HG03521 (cell line): ENCODE results near the gene DENND1A.
"Not testable (repeated sequence)": the region's sequence is repeated elsewhere in the genome, so short reads cannot be mapped to it uniquely, and the experiment has no call there.

Experiments used
- ATAC-seq: cut with Tn5 transposase; IDR thresholded peaks from one replicate; pipeline ENCODE4 v1.9.1; 2021; ENCODE audit warnings: mild to moderate bottlenecking, moderate library complexity; ENCODE audit not compliant: unreplicated experiment

The DENND1A gene

DNA sequence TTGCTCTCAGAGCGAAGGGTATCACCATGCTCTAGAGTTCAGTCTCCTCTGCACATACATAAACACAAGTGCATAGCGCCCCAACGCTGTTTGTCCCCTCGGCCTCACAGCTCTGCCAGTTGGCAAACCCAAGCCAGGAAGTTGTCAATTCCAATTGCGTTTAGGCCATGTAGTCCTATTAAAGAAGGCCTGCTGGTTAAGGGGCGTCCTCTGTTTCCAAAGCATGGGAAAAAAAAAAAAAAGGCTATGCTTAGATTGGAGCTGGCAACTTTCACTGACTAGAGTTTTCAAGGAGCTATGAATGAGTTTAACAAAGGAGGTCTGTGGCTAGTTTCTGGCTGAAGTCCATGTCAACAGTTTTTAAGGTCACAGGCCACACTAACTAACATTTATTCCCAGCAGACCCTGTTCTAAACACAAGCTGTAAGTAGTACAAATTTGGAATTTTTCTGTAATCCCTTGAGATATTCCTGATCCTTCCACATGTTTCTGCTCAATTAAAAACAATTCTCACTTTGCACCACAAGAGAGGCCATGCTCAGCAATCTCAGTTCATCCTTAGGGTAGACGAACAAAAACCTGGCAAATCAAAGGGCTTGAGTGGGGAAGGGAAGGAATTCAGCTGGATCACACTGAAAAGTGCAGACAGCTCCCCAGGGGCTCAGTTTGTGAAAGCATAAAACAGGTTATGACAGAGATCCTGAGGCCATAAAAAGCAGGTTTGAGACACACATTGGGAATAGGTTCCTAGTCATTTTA, 187.7 kb downstream of the DENND1A start:
- no peak for ATAC-seq

DNA sequence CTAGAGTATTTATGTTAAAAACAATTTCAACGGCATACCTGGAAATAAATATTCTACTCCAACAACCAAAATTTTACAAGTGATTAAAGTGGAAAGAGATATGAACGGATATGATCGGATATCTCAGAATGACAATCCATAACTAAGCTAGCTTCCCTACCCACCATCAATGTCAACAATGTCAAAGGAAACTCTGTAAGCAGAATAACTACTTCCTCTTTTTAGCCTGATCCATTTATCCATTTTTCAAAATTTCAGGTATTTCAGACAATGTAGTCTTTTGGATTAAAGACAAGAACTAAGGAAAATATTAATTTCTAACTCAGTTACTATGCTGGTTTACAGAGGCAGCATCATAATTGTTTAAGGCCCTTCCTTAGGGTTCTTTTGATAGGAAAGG, 188.7 kb downstream of the DENND1A start:
- no peak for ATAC-seq

- no peak for ATAC-seq
Measured at GRCh38 chr9:123739902-123740301, 190.0 kb downstream of the DENND1A start.

- no peak for ATAC-seq
Measured at GRCh38 chr9:123739387-123739786, 190.5 kb downstream of the DENND1A start.

DNA sequence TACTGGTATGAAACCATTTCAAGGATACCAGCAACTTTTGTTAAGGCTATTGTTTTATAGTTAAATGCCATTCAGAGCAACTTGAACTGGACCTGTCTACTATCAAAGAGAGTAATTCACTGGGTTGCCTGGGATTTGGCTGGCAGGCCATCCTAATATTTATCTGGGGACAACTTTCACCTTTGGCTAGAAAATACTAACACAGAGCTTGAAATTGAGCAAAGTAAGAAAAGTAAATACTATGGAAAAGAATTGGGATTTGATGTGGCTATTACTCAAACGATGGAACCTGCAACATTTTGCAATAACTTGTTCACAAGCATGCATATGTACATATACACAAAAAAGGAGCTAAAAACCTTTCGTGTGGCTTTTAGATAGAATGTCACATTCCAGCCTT, 191.3 kb downstream of the DENND1A start:
- no peak for ATAC-seq

DNA sequence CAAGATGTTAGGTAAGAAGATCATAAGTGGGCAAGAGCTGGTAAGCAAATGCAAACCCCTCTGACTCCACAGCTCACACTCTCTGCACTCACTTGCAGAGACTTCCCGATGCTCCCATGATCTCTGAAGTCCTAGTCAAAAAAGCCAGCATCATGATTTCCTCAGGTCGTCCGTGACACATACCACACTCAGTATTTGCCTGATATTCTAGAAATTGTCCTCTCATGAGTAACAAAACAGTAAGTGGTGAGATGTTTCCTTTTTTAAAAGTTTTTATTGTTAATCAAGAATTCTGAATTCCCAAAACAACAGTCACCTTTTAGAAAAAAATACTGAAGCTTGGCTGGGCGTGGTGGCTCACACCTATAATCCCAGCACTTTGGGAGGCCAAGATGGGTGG, 194.6 kb downstream of the DENND1A start:
- no peak for ATAC-seq

DNA sequence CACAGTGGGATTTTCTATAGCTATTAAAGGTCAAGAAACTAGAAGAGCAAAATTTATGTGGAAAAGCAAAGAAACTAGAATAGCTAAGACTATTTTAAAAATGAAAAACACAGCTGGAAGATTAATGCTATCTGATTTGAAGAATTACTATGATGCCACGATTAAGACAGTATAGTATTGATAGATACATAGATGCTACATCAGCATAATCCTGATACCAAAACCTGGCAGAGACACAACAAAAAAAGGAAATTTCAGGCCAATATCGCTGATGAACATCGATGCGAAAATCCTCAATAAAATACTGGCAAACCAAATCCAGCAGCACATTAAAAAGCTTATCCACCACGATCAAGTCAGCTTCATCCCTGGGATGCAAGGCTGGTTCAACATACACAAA, 201.4 kb downstream of the DENND1A start:
- ATAC-seq, result not testable (repeated sequence)

DNA sequence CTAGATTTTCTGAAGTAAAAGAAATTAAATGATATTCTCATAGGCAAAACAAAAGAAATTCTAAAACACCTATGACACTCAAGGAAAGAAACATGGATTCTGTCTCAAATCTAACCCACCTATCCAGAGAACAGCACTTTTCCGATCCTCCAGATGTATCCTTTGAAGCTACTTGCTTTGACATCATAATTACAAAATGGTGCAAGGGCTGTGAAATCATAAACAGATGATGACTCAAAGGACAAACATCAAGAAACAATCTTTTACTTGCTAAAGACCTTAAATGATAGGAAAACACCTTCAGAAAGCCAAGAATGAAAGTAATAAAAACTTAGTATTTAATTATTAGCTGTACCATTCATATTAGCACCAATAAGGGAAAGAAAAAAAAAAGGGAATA, 202.6 kb downstream of the DENND1A start:
- no peak for ATAC-seq

DNA sequence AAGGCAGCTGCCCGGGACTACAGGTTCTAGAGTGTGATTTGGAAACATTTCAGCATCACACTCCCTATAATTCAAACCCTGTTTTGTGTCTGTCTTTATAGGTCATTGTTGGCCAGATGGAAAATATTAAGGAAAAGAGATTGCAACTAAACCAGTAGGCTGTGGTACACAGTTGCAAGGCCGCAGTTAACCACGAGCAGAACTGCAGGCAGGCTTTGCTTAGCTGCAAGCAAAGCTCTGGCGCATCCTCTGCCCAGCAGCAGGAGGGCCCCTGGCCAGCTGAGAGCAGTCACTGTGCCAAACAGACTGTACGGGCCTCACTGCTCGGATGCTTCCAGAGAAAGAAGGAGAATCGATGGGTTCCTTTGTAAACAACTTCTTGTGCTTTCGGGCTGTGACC, 204.5 kb downstream of the DENND1A start:
- ATAC-seq, result no peak

GRCh38 chr9:123724211-123724796, 205.6 kb downstream of the DENND1A start:
- no peak for ATAC-seq

- ATAC-seq, result no peak
Measured at GRCh38 chr9:123723135-123723875, 206.6 kb downstream of the DENND1A start.

GRCh38 chr9:123722378-123722777, 207.5 kb downstream of the DENND1A start:
- no peak for ATAC-seq

DNA sequence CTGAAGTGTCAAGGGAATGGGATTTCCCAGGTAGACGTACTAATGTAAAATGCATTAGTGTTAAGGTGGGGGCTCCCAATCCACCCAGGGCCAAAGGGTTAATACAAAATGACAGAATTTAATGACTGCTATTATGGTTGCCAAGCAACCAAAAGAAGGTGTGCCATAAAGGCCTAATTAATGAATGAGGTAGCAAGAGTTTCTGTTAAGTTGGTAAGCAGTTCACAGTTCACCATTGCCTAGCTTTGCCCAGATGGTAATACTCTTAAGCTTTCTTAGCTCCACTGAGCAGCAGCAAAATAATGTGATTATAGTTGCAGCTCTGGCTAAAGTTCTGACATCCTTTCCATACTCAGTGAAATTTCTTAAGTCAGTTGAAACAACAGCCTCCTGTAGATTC, 211.7 kb downstream of the DENND1A start:
- ATAC-seq, result no peak

- ATAC-seq, result no peak
Measured at GRCh38 chr9:123717581-123718175, 212.2 kb downstream of the DENND1A start.

GRCh38 chr9:123716339-123716945, 213.5 kb downstream of the DENND1A start:
- no peak for ATAC-seq

DNA sequence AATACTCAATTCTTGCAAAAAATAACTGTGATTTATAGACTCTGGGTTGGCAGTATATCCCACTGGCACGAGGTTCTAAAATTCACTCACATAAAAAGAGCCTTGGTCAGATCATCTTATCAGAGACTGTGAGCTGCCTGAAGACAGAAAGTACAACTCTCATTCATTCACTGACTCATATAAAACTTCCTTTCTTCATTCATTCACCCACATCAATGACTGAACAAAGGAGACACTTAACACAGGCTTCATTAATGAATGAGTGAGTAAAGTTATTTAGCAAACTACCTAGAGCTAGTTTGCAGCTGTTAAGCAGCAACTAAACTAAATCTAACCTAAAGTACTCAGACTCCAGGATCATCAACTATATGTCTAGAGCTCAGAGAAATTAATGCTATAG, 214.7 kb downstream of the DENND1A start:
- no peak for ATAC-seq

DNA sequence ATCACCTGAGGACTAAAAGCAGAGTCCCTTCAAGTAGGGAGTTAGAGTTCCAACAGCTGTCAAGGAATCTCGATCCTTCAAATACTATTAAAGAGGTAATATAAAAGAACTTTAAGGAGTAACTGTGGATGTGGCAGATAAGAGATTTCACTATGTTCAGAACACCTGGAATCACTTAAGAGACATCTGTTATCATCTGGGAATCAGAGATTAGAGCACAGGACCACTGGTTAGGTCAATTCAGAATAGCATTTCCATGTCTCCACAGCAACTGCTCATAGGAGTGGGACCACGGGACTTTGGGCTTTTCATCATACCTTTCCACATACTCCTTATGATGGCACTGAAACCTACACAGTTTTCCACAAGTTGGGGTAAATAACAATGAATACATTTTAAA, 216.6 kb downstream of the DENND1A start:
- no peak for ATAC-seq

- ATAC-seq, result no peak
Measured at GRCh38 chr9:123712399-123712798, 217.5 kb downstream of the DENND1A start.

GRCh38 chr9:123710299-123710698, 219.6 kb downstream of the DENND1A start:
- ATAC-seq, result no peak

GRCh38 chr9:123702483-123702882, 227.4 kb downstream of the DENND1A start:
- ATAC-seq, result no peak

GRCh38 chr9:123697686-123698085, 232.2 kb downstream of the DENND1A start:
- no peak for ATAC-seq
